PC-3 (cell line): ENCODE results near the gene LDLR.

ENCODE experiments used
- EZH2 ChIP-seq: fragments of 300-600 bp; sonication (generic); IDR thresholded peaks from one replicate; pipeline ENCODE4 v1.6.1; 2017; ENCODE audit warnings: antibody characterized with exemption, mild to moderate bottlenecking, low read length; ENCODE audit not compliant: unreplicated experiment
- EZH2phosphoT487 ChIP-seq: fragments of 300-600 bp; sonication (generic); IDR thresholded peaks from 2 replicates; pipeline ENCODE4 v1.6.1; 2018; ENCODE audit warnings: mild to moderate bottlenecking, antibody characterized with exemption, low read length, borderline replicate concordance
- TF ChIP-seq, protein P1 (sequence below): fragments of 300-600 bp; sonication (generic); conservative IDR thresholded peaks from 2 replicates; pipeline ENCODE4 v1.5.1; 2017; ENCODE audit warnings: antibody characterized with exemption, low read depth, mild to moderate bottlenecking, low read length

- TF ChIP-seq, protein P1, sequence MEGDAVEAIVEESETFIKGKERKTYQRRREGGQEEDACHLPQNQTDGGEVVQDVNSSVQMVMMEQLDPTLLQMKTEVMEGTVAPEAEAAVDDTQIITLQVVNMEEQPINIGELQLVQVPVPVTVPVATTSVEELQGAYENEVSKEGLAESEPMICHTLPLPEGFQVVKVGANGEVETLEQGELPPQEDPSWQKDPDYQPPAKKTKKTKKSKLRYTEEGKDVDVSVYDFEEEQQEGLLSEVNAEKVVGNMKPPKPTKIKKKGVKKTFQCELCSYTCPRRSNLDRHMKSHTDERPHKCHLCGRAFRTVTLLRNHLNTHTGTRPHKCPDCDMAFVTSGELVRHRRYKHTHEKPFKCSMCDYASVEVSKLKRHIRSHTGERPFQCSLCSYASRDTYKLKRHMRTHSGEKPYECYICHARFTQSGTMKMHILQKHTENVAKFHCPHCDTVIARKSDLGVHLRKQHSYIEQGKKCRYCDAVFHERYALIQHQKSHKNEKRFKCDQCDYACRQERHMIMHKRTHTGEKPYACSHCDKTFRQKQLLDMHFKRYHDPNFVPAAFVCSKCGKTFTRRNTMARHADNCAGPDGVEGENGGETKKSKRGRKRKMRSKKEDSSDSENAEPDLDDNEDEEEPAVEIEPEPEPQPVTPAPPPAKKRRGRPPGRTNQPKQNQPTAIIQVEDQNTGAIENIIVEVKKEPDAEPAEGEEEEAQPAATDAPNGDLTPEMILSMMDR, result no peak
- TF ChIP-seq EZH2 (no peak), EZH2phosphoT487 (no peak)
Observed at GRCh38 chr19:11171144-11171543, 81.9 kb downstream of the LDLR start.
